ENCODE data around the gene HOXB1. TPM values are rescaled to one million over a fixed set of nuclear protein-coding genes. Genes with fewer than 3 reads are reported as not detected.

The HOXB1 gene
- polyA plus RNA-seq, 1 of the 3 experiments (the other 2 are of a cell fraction) = not detected

DNA sequence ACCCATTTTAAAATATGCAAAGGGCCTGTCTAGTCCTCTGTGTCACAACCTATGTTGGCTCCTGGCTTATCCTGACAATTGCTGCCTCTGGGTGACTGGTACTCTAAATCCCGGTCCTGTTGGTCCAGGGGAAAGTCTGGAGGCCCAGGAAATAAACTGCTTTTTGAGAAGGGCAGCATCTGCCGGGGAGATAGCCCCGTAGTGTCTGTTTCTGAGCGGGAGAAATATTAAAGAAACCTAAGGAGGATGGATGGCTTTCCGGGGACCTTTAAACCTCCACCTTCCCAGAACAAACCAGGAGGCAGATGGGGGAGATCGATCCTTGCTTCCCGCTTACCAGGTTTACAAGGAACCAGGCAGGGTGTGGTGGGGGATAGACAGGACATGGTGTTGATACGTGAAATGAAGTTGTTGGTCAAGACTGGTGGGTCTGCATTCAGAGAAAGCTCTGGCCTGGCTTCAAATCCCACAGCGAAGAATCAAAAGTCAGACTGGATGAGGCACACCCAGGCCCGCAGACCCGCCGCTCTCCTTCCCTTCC, 10.3 kb upstream of the HOXB1 start (continued):
- TF ChIP-seq FOXJ3 (CRISPR knock-in tag; IDR thresholded peaks at IDR 0.05) (no peak), POLR2AphosphoS5 (IDR thresholded peaks at IDR 0.05; ENCODE audit: low read depth, low read length) (no peak), FOSL2 (IDR thresholded peaks at IDR 0.05; ENCODE audit: borderline replicate concordance, low read depth) (no peak), MEF2A (IDR thresholded peaks at IDR 0.05; ENCODE audit: borderline replicate concordance, low read depth) (no peak), SIN3A (IDR thresholded peaks at IDR 0.05; ENCODE audit: borderline replicate concordance, low read depth, low read length) (no peak), RCOR1 (IDR thresholded peaks at IDR 0.05; ENCODE audit: low read length) (no peak)

DNA sequence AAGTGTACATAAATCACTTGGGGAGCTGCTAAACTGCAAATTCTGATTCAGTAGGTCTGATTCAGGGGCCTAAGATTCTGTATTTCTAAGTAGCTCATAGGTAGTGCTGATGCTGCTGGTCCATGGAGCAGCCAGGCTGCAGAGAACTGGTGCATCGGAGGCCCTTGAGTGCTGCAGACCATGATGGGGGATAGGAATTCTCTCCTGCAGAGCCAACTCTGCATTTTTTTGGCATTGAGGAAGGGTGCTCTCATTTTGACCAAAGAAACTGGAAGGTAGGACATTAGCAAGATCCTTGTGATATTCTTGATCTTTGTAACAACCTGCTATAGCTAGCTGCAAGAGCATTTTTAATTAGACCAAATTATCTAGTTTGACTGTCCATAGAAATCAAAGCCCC, 9.4 kb upstream of the HOXB1 start:
- Histone ChIP-seq H3K27ac (ENCODE audit: low read depth in 2 of 2, low read length in 1 of 2) (no peak overlapping the region), H3K9me2 (no peaks in the 10 kb centered on the region), H3K4me3 (ENCODE audit: low read depth in 2 of 2, low read length in 1 of 2) (no peak overlapping the region), H3K9ac (no peak overlapping the region), H3K4me1 (ENCODE audit: control insufficient read depth in 1 of 2, insufficient read depth in 2 of 2, low read depth in 1 of 2, low read length in 1 of 2) (no peaks in the 10 kb centered on the region), H4K20me1 (ENCODE audit: insufficient read depth) (no peaks in the 10 kb centered on the region), H3F3A (replicated peaks; ENCODE audit: insufficient read depth) (peaks cover 16% of the 10 kb centered on the region), H2AFZ (ENCODE audit: low read depth) (no peak overlapping the region), H3K79me2 (ENCODE audit: insufficient read depth) (no peaks in the 10 kb centered on the region), H3K27me3 (ENCODE audit: insufficient read depth) (peaks cover 96% of the 10 kb centered on the region), H3K9me3 (no peaks in the 10 kb centered on the region), H3K36me3 (replicated peaks in 1 of 2; ENCODE audit: control insufficient read depth in 1 of 2, insufficient read depth in 2 of 2, low read length in 1 of 2) (no peaks in the 10 kb centered on the region), H3K4me2 (no peak overlapping the region)
- POLR2A ChIA-PET = no interaction called here
- DNase-seq = no peak
- CTCF ChIA-PET = interaction anchor here (0.9 to 1.9 kb wide), 4 partner anchors 48 to 96 kb away, joined by 3 to 5 read pairs (median 4); partner anchors contain the start of gene HOXB5
- WGBS (ENCODE audit: low lambda C conversion rate) = 36% methylated on average over 1 of the region's 1 CpG
- TF ChIP-seq JUND (IDR thresholded peaks at IDR 0.05) = no peak
- TF ChIP-seq YY1 (IDR thresholded peaks at IDR 0.05; ENCODE audit: low read depth) = no peak
- no peak for TF ChIP-seq CHD2 (IDR thresholded peaks at IDR 0.05; ENCODE audit: low read length, partially characterized antibody)
- TF ChIP-seq, protein P1, sequence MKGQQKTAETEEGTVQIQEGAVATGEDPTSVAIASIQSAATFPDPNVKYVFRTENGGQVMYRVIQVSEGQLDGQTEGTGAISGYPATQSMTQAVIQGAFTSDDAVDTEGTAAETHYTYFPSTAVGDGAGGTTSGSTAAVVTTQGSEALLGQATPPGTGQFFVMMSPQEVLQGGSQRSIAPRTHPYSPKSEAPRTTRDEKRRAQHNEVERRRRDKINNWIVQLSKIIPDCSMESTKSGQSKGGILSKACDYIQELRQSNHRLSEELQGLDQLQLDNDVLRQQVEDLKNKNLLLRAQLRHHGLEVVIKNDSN (IDR thresholded peaks at IDR 0.05; ENCODE audit: borderline replicate concordance, low read depth) = no peak
- TF ChIP-seq SMC3 (IDR thresholded peaks at IDR 0.05; ENCODE audit: low read depth, low read length) = no peak
- TF ChIP-seq, protein P2, sequence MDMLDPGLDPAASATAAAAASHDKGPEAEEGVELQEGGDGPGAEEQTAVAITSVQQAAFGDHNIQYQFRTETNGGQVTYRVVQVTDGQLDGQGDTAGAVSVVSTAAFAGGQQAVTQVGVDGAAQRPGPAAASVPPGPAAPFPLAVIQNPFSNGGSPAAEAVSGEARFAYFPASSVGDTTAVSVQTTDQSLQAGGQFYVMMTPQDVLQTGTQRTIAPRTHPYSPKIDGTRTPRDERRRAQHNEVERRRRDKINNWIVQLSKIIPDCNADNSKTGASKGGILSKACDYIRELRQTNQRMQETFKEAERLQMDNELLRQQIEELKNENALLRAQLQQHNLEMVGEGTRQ (IDR thresholded peaks at IDR 0.05; ENCODE audit: borderline replicate concordance, low read depth, low read length) = no peak
- TF ChIP-seq GABPA (IDR thresholded peaks at IDR 0.05; ENCODE audit: low read depth) = no peak
- TF ChIP-seq NRF1 (IDR thresholded peaks at IDR 0.05; ENCODE audit: low read depth, low read length) = no peak
- no peak for TF ChIP-seq GATA2 (CRISPR knock-in tag; IDR thresholded peaks at IDR 0.05)
- TF ChIP-seq, protein P3, sequence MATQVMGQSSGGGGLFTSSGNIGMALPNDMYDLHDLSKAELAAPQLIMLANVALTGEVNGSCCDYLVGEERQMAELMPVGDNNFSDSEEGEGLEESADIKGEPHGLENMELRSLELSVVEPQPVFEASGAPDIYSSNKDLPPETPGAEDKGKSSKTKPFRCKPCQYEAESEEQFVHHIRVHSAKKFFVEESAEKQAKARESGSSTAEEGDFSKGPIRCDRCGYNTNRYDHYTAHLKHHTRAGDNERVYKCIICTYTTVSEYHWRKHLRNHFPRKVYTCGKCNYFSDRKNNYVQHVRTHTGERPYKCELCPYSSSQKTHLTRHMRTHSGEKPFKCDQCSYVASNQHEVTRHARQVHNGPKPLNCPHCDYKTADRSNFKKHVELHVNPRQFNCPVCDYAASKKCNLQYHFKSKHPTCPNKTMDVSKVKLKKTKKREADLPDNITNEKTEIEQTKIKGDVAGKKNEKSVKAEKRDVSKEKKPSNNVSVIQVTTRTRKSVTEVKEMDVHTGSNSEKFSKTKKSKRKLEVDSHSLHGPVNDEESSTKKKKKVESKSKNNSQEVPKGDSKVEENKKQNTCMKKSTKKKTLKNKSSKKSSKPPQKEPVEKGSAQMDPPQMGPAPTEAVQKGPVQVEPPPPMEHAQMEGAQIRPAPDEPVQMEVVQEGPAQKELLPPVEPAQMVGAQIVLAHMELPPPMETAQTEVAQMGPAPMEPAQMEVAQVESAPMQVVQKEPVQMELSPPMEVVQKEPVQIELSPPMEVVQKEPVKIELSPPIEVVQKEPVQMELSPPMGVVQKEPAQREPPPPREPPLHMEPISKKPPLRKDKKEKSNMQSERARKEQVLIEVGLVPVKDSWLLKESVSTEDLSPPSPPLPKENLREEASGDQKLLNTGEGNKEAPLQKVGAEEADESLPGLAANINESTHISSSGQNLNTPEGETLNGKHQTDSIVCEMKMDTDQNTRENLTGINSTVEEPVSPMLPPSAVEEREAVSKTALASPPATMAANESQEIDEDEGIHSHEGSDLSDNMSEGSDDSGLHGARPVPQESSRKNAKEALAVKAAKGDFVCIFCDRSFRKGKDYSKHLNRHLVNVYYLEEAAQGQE (IDR thresholded peaks at IDR 0.05; ENCODE audit: low read depth, low read length) = no peak
- TF ChIP-seq TEAD4 (IDR thresholded peaks at IDR 0.05; ENCODE audit: borderline replicate concordance, insufficient read depth) = no peak
- no peak for TF ChIP-seq TCF12 (IDR thresholded peaks at IDR 0.05)
- TF ChIP-seq, protein P4, sequence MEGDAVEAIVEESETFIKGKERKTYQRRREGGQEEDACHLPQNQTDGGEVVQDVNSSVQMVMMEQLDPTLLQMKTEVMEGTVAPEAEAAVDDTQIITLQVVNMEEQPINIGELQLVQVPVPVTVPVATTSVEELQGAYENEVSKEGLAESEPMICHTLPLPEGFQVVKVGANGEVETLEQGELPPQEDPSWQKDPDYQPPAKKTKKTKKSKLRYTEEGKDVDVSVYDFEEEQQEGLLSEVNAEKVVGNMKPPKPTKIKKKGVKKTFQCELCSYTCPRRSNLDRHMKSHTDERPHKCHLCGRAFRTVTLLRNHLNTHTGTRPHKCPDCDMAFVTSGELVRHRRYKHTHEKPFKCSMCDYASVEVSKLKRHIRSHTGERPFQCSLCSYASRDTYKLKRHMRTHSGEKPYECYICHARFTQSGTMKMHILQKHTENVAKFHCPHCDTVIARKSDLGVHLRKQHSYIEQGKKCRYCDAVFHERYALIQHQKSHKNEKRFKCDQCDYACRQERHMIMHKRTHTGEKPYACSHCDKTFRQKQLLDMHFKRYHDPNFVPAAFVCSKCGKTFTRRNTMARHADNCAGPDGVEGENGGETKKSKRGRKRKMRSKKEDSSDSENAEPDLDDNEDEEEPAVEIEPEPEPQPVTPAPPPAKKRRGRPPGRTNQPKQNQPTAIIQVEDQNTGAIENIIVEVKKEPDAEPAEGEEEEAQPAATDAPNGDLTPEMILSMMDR (IDR thresholded peaks at IDR 0.05) = no peak
- TF ChIP-seq RFX5 (IDR thresholded peaks at IDR 0.05; ENCODE audit: low read length) = no peak
- TF ChIP-seq RAD21 (IDR thresholded peaks at IDR 0.05; ENCODE audit: low read length) = no peak
- TF ChIP-seq ELF1 (IDR thresholded peaks at IDR 0.05) = no peak

All from SK-N-SH (cell line).